ENCODE measurements around the gene ANO2.

Gene ANO2

GRCh38 chr12:5514016-5514415, 431.0 kb downstream of the ANO2 start:
- no peaks in the 10 kb centered on the region for H3K27me3 ChIP-seq (ENCODE audit: control insufficient read depth, insufficient read depth, low read length)

GRCh38 chr12:5513406-5513805, 431.7 kb downstream of the ANO2 start:
- no CpG with 5 or more reads among the region's 4 CpGs for WGBS (ENCODE audit: insufficient coverage, insufficient read length)
- H3K4me3 ChIP-seq (ENCODE audit: low read length), result no peak overlapping the region
- no peaks in the 10 kb centered on the region for H3K9me3 ChIP-seq (ENCODE audit: control insufficient read depth, insufficient read depth, low read length)
- no peaks in the 10 kb centered on the region for H3K36me3 ChIP-seq (ENCODE audit: control insufficient read depth, insufficient read depth, low read length)
- no peak for DNase-seq (ENCODE audit: low read depth, low spot score)
- no peaks in the 10 kb centered on the region for H3K27me3 ChIP-seq (ENCODE audit: control insufficient read depth, insufficient read depth, low read length)
- no peak overlapping the region for H3K27ac ChIP-seq (ENCODE audit: low read length)
- no peaks in the 10 kb centered on the region; the same call in 1 of the 2 replicates for H3K4me1 ChIP-seq (ENCODE audit: control insufficient read depth, insufficient read depth, low read length)

More at GRCh38 chr12:5514016-5514415, 431.0 kb downstream of the ANO2 start:
- no peaks in the 10 kb centered on the region for H3K36me3 ChIP-seq (ENCODE audit: control insufficient read depth, insufficient read depth, low read length)
- peaks cover 1% of the 10 kb centered on the region; the same call in 1 of the 2 replicates for H3K4me1 ChIP-seq (ENCODE audit: control insufficient read depth, insufficient read depth, low read length)
- H3K27ac ChIP-seq (ENCODE audit: low read length), result no peak overlapping the region
- H3K4me3 ChIP-seq (ENCODE audit: low read length), result no peak overlapping the region
- no peaks in the 10 kb centered on the region for H3K9me3 ChIP-seq (ENCODE audit: control insufficient read depth, insufficient read depth, low read length)
- DNase-seq (ENCODE audit: low read depth, low spot score), result no peak
- WGBS (ENCODE audit: insufficient coverage, insufficient read length), result no CpG with 5 or more reads among the region's 6 CpGs
